Osteocyte (in vitro differentiated cells): ENCODE results near the gene ACYP2. TPM values are rescaled to one million over a fixed set of nuclear protein-coding genes. Genes with fewer than 3 reads are reported as not detected.

ENCODE experiments used
- DNase-seq: peaks from one replicate; pipeline ENCODE4 v3.0.0; 2021; ENCODE audit warnings: mixed read lengths; ENCODE audit not compliant: unreplicated experiment; ENCODE audit errors: extremely low spot score
- H3K27ac Mint-ChIP-seq: one replicate; pipeline ENCODE4 v1.8.0; 2021; ENCODE audit warnings: mild to moderate bottlenecking, mixed read lengths; ENCODE audit not compliant: unreplicated experiment
- H3K27me3 Mint-ChIP-seq: one replicate; pipeline ENCODE4 v1.8.0; 2021; ENCODE audit warnings: mixed read lengths; ENCODE audit not compliant: unreplicated experiment
- H3K36me3 Mint-ChIP-seq: one replicate; pipeline ENCODE4 v1.8.0; 2021; ENCODE audit warnings: mixed read lengths; ENCODE audit not compliant: unreplicated experiment
- H3K4me1 Mint-ChIP-seq: one replicate; pipeline ENCODE4 v1.8.0; 2021; ENCODE audit warnings: mixed read lengths; ENCODE audit not compliant: unreplicated experiment
- H3K4me3 Mint-ChIP-seq: one replicate; pipeline ENCODE4 v1.8.0; 2021; ENCODE audit warnings: mild to moderate bottlenecking, moderate library complexity, mixed read lengths; ENCODE audit not compliant: unreplicated experiment
- H3K9me3 Mint-ChIP-seq: one replicate; pipeline ENCODE4 v1.8.0; 2021; ENCODE audit warnings: mixed read lengths; ENCODE audit not compliant: unreplicated experiment
- CTCF ChIP-seq: fragments of 200-600 bp; sonication (generic); IDR thresholded peaks from 2 replicates; pipeline ENCODE4 v1.5.0; 2021; ENCODE audit warnings: antibody characterized with exemption, mild to moderate bottlenecking, moderate library complexity
- total RNA-seq: library from RNA; stranded (reverse); gene quantifications from 2 replicates; pipeline ENCODE4 v1.2.1, GENCODE V29; 2021

ACYP2 gene
- total RNA-seq, 1 donor from 2014 or later, result 10.4 TPM

GRCh38 chr2:54329482-54330161 lies 214.2 kb downstream of the ACYP2 start:
- Mint-ChIP-seq H3K36me3 (no peaks in the 10 kb centered on the region), H3K4me3 (peak overlapping the region; percentile 91), H3K27me3 (peaks cover 9% of the 10 kb centered on the region), H3K9me3 (no peaks in the 10 kb centered on the region), H3K27ac (peak overlapping the region; percentile 87), H3K4me1 (peaks cover 17% of the 10 kb centered on the region)
- DNase-seq, result no peak
- no peak for TF ChIP-seq CTCF

- Mint-ChIP-seq H3K4me1 (peaks cover 17% of the 10 kb centered on the region), H3K27ac (peak overlapping the region; percentile 87), H3K9me3 (no peaks in the 10 kb centered on the region), H3K4me3 (peak overlapping the region; percentile 91), H3K27me3 (peaks cover 9% of the 10 kb centered on the region), H3K36me3 (no peaks in the 10 kb centered on the region)
- DNase-seq, result peak; percentile 98
- no peak for TF ChIP-seq CTCF
These were observed 214.9 kb downstream of the ACYP2 start for GRCh38 chr2:54330162-54330925.

- peaks cover 9% of the 10 kb centered on the region for H3K27me3 Mint-ChIP-seq
- no peak for TF ChIP-seq CTCF
- H3K36me3 Mint-ChIP-seq, result no peaks in the 10 kb centered on the region
- peak overlapping the region; percentile 91 for H3K4me3 Mint-ChIP-seq
- peak overlapping the region; percentile 87 for H3K27ac Mint-ChIP-seq
- H3K4me1 Mint-ChIP-seq, result peaks cover 17% of the 10 kb centered on the region
- H3K9me3 Mint-ChIP-seq, result no peaks in the 10 kb centered on the region
- no peak for DNase-seq
These were observed 215.8 kb downstream of the ACYP2 start for GRCh38 chr2:54330926-54331835.

- TF ChIP-seq CTCF, result no peak
- Mint-ChIP-seq H3K27ac (no peak overlapping the region), H3K4me3 (no peak overlapping the region)
These were observed 217.0 kb downstream of the ACYP2 start for GRCh38 chr2:54332386-54332785.

More at GRCh38 chr2:54332386-54332785, 217.0 kb downstream of the ACYP2 start:
- H3K9me3 Mint-ChIP-seq, result no peaks in the 10 kb centered on the region
- H3K4me1 Mint-ChIP-seq, result peaks cover 17% of the 10 kb centered on the region
- H3K27me3 Mint-ChIP-seq, result peaks cover 9% of the 10 kb centered on the region
- no peak for DNase-seq
- no peaks in the 10 kb centered on the region for H3K36me3 Mint-ChIP-seq
